ENCODE data around the gene MYPOP.
"Not testable (repeated sequence)": the region's sequence is repeated elsewhere in the genome, so short reads cannot be mapped to it uniquely, and the experiment has no call there.

MYPOP gene

GRCh38 chr19:45882652-45883585 lies 19.5 kb downstream of the MYPOP start:
- no peak for DNase-seq

- no peak for DNase-seq
These were observed 20.4 kb downstream of the MYPOP start for GRCh38 chr19:45881909-45882528.

GRCh38 chr19:45881082-45881908 lies 21.1 kb downstream of the MYPOP start:
- no peak for DNase-seq

- DNase-seq = no peak
These were observed 22.4 kb downstream of the MYPOP start for GRCh38 chr19:45879971-45880370.

GRCh38 chr19:45879055-45879454 lies 23.4 kb downstream of the MYPOP start:
- DNase-seq = no peak

GRCh38 chr19:45878043-45878794 lies 24.2 kb downstream of the MYPOP start:
- DNase-seq = no peak

- no peak for DNase-seq
These were observed 25.8 kb downstream of the MYPOP start for GRCh38 chr19:45876411-45877197.

GRCh38 chr19:45876161-45876410 lies 26.3 kb downstream of the MYPOP start:
- DNase-seq = no peak

- DNase-seq = no peak
These were observed 27.8 kb downstream of the MYPOP start for GRCh38 chr19:45874620-45874966.

- no peak for DNase-seq
These were observed 29.1 kb downstream of the MYPOP start for GRCh38 chr19:45873219-45873772.

- DNase-seq = no peak
These were observed 30.1 kb downstream of the MYPOP start for GRCh38 chr19:45872095-45872919.

GRCh38 chr19:45870798-45871197 lies 31.6 kb downstream of the MYPOP start:
- DNase-seq = no peak

GRCh38 chr19:45867241-45867640 lies 35.2 kb downstream of the MYPOP start:
- not testable (repeated sequence) for DNase-seq

GRCh38 chr19:45866400-45867176 lies 35.8 kb downstream of the MYPOP start:
- no peak for DNase-seq

- no peak for DNase-seq
These were observed 37.0 kb downstream of the MYPOP start for GRCh38 chr19:45865269-45865948.

GRCh38 chr19:45864629-45865082 lies 37.8 kb downstream of the MYPOP start:
- DNase-seq = no peak

- DNase-seq = no peak
These were observed 38.4 kb downstream of the MYPOP start, which contains the start of gene FOXA3 for GRCh38 chr19:45863840-45864628. FOXA3 (plus strand) TSS chr19:45864326; CDS start chr19:45864457, 131 bp downstream.

- no peak for DNase-seq
These were observed 39.0 kb downstream of the MYPOP start for GRCh38 chr19:45863335-45863839.
